Muscle of leg (tissue), 11 donors: ENCODE measurements around the gene RBPMS2. TPM values are rescaled to one million over a fixed set of nuclear protein-coding genes. Genes with fewer than 3 reads are reported as not detected.
A peak's percentile ranks its signal among the peaks of the same experiment; 100 is the strongest.

Experiments
- DNase-seq: peaks from one replicate; pipeline ENCODE4 v3.0.0; 2013
- H3K27ac ChIP-seq: one replicate; pipeline ENCODE4 v1.5.1; 2013; ENCODE audit warnings: mild to moderate bottlenecking, low read length, control low read depth
- H3K27me3 ChIP-seq: one replicate; pipeline ENCODE4 v1.6.1; 2013; ENCODE audit warnings: low read length; ENCODE audit not compliant: control insufficient read depth, insufficient read depth
- H3K36me3 ChIP-seq: one replicate; pipeline ENCODE4 v1.6.1; 2013; ENCODE audit warnings: low read length; ENCODE audit not compliant: control insufficient read depth, insufficient read depth
- H3K4me1 ChIP-seq: one replicate; pipeline ENCODE4 v1.6.1; 2013; ENCODE audit warnings: low read length; ENCODE audit not compliant: control insufficient read depth, insufficient read depth
- H3K4me3 ChIP-seq: one replicate; pipeline ENCODE4 v1.5.1; 2013; ENCODE audit warnings: low read length, control low read depth
- H3K9me3 ChIP-seq: replicated peaks from 2 replicates; pipeline ENCODE4 v1.6.1; 2013; ENCODE audit warnings: low read depth, low read length; ENCODE audit not compliant: control insufficient read depth
- WGBS: methylation state at CpG from one replicate; pipeline ENCODE4 v1.1.5; 2013; ENCODE audit warnings: missing lambda C conversion rate; ENCODE audit not compliant: insufficient coverage; 5-methylcytosine and 5-hydroxymethylcytosine counted together
- polyA plus RNA-seq, 8 donors: library from polyadenylated mRNA; unstranded; fragments of 120-200 nt; gene quantifications; one replicate each; pipeline versions ENCODE4 v1.2.1 to v1.2.3, GENCODE V29; 2013; ENCODE audit warnings: inconsistent platforms in 1 of 8, low replicate concordance in 1 of 8; ENCODE audit not compliant: insufficient read length in 8 of 8, insufficient read depth in 1 of 8
- total RNA-seq: library from RNA; stranded (reverse); fragments of 120-200 nt; gene quantifications from one replicate; pipeline ENCODE4 v1.2.4, GENCODE V29; 2013

Gene RBPMS2
- total and polyA plus RNA-seq, 9 donors = 0.44 to 7.1 (median 4.7) TPM

GRCh38 chr15:64774037-64774628, 1.3 kb downstream of the RBPMS2 start:
- WGBS = 57% methylated on average over 16 of the region's 21 CpGs
- Histone ChIP-seq H3K9me3 (no peaks in the 10 kb centered on the region), H3K27me3 (peaks cover 34% of the 10 kb centered on the region), H3K36me3 (no peaks in the 10 kb centered on the region), H3K4me1 (peaks cover 10% of the 10 kb centered on the region), H3K4me3 (peak overlapping the region; percentile 25), H3K27ac (no peak overlapping the region)
- no peak for DNase-seq

- peaks cover 10% of the 10 kb centered on the region for H3K4me1 ChIP-seq
- no peaks in the 10 kb centered on the region for H3K36me3 ChIP-seq
- no peak for DNase-seq
- WGBS = 100% methylated on average over 1 of the region's 2 CpGs
- no peaks in the 10 kb centered on the region for H3K9me3 ChIP-seq
- H3K4me3 ChIP-seq = no peak overlapping the region
- H3K27ac ChIP-seq = no peak overlapping the region
- peaks cover 33% of the 10 kb centered on the region for H3K27me3 ChIP-seq
Measured at GRCh38 chr15:64773606-64774005, 1.8 kb downstream of the RBPMS2 start.

- H3K36me3 ChIP-seq = no peaks in the 10 kb centered on the region
- peaks cover 32% of the 10 kb centered on the region for H3K27me3 ChIP-seq
- no peaks in the 10 kb centered on the region for H3K9me3 ChIP-seq
- peaks cover 10% of the 10 kb centered on the region for H3K4me1 ChIP-seq
- 79% methylated on average over 6 of the region's 6 CpGs for WGBS
- H3K4me3 ChIP-seq = no peak overlapping the region
- no peak for DNase-seq
- H3K27ac ChIP-seq = no peak overlapping the region
Measured at GRCh38 chr15:64772964-64773363, 2.4 kb downstream of the RBPMS2 start.

DNA sequence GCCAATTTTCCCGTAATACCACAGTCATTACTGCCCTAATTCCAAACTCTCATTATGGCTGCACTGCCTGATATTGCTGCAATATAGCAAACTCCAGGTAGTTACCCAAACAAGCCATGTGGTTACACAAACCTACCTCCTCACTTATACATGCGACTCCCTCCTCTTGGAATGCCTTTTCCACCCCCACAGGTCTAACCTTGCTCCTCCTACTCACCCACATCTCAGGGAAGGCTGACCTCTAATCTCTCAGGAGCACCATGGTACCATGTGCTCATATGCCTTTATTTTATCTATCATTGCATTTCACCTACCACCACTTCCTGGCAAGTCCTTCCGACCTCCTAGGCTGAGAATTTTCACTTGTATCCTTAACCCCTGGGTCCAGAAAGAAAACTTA, 2.9 kb downstream of the RBPMS2 start:
- Histone ChIP-seq H3K9me3 (no peaks in the 10 kb centered on the region), H3K36me3 (no peaks in the 10 kb centered on the region), H3K27ac (no peak overlapping the region), H3K4me1 (peaks cover 10% of the 10 kb centered on the region), H3K4me3 (no peak overlapping the region), H3K27me3 (peaks cover 32% of the 10 kb centered on the region)
- DNase-seq = no peak
- 62% methylated on average over 2 of the region's 3 CpGs for WGBS

- no peaks in the 10 kb centered on the region for H3K9me3 ChIP-seq
- peaks cover 16% of the 10 kb centered on the region for H3K27me3 ChIP-seq
- no peak for DNase-seq
- H3K27ac ChIP-seq = no peak overlapping the region
- H3K4me1 ChIP-seq = no peaks in the 10 kb centered on the region
- H3K36me3 ChIP-seq = no peaks in the 10 kb centered on the region
- 62% methylated on average over 2 of the region's 2 CpGs for WGBS
- H3K4me3 ChIP-seq = no peak overlapping the region
Measured at GRCh38 chr15:64770626-64771025, 4.8 kb downstream of the RBPMS2 start.

- WGBS = 88% methylated on average over 7 of the region's 7 CpGs
- no peaks in the 10 kb centered on the region for H3K27me3 ChIP-seq
- H3K9me3 ChIP-seq = no peaks in the 10 kb centered on the region
- H3K4me3 ChIP-seq = no peak overlapping the region
- no peaks in the 10 kb centered on the region for H3K36me3 ChIP-seq
- no peak for DNase-seq
- no peaks in the 10 kb centered on the region for H3K4me1 ChIP-seq
- H3K27ac ChIP-seq = no peak overlapping the region
Measured at GRCh38 chr15:64767203-64767602, 8.2 kb downstream of the RBPMS2 start.

DNA sequence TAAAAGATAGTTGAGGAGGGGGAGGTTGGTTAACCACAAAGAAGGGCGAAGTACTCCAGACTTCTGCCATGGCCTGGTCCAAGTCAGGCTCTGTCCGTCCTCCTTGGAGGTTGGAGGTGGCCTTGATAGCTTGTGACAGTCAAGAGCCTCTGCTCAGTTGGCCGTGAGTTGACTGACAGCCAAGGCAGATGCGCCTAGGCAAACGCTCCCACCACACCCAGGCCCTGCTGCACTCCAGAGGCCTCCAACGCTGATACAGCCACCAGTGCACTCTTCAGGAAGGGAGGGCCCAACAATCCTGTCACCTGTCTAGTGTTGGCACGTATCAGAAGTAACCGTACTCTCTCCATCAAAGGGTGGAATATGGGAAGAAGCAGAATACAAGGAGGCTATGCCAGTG, 9.3 kb downstream of the RBPMS2 start:
- H3K9me3 ChIP-seq = no peaks in the 10 kb centered on the region
- no peaks in the 10 kb centered on the region for H3K36me3 ChIP-seq
- WGBS = 83% methylated on average over 4 of the region's 8 CpGs
- DNase-seq = no peak
- no peak overlapping the region for H3K4me3 ChIP-seq
- H3K27me3 ChIP-seq = no peaks in the 10 kb centered on the region
- H3K27ac ChIP-seq = no peak overlapping the region
- no peaks in the 10 kb centered on the region for H3K4me1 ChIP-seq

DNA sequence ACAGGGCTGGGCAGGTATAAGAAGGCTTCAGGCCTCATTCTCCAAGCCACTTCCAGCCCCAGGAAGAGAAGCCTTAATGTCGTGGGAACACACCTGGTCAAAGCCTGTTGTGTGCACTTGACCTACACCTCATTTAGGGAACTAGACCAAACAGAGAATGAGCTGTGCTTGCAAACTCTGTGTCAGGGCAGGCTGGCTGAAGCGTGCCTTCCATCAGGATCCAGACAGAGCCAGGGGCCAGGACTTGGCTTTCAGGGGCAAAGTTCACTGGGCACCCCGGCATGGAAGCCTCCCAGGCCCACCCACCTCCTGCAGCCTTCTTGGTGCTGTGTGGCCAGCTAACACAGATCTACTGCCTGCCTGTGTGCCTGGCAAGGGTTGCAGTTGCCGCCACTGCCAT, 11.5 kb downstream of the RBPMS2 start:
- peaks cover 6% of the 10 kb centered on the region for H3K4me1 ChIP-seq
- DNase-seq = no peak
- no peaks in the 10 kb centered on the region for H3K27me3 ChIP-seq
- no peaks in the 10 kb centered on the region for H3K36me3 ChIP-seq
- H3K4me3 ChIP-seq = no peak overlapping the region
- WGBS = 79% methylated on average over 3 of the region's 4 CpGs
- no peak overlapping the region for H3K27ac ChIP-seq
- no peaks in the 10 kb centered on the region for H3K9me3 ChIP-seq

- H3K27me3 ChIP-seq = no peaks in the 10 kb centered on the region
- no peak overlapping the region for H3K4me3 ChIP-seq
- no peaks in the 10 kb centered on the region for H3K9me3 ChIP-seq
- no peak overlapping the region for H3K27ac ChIP-seq
- peaks cover 6% of the 10 kb centered on the region for H3K4me1 ChIP-seq
- no peak for DNase-seq
- H3K36me3 ChIP-seq = no peaks in the 10 kb centered on the region
Measured at GRCh38 chr15:64763462-64763861, 11.9 kb downstream of the RBPMS2 start.

DNA sequence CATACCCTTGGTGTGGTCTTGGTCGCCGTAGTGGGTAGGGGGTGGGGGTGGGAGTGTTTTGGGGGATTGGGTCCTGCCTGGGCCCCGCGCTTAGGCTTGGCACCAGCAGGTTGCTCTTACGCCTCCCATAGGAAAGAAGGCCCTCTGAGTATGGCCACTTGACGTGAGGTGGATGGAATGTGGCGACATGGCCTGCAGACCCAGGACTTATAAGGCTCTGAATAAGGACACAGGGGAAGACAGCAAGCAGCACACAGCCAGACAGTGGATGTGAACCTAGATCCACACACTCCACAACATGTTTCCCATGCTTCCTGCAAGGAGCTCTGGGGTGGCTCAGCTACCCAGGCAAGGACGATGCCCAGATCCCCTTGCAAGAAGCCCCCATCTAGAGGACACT, 12.4 kb downstream of the RBPMS2 start:
- Histone ChIP-seq H3K27ac (no peak overlapping the region), H3K4me3 (no peak overlapping the region), H3K9me3 (no peaks in the 10 kb centered on the region), H3K27me3 (no peaks in the 10 kb centered on the region), H3K36me3 (no peaks in the 10 kb centered on the region), H3K4me1 (peaks cover 6% of the 10 kb centered on the region)
- no peak for DNase-seq
- WGBS = 90% methylated on average over 8 of the region's 8 CpGs

- DNase-seq = no peak
- Histone ChIP-seq H3K27me3 (no peaks in the 10 kb centered on the region), H3K9me3 (no peaks in the 10 kb centered on the region), H3K4me1 (peaks cover 6% of the 10 kb centered on the region), H3K27ac (no peak overlapping the region), H3K4me3 (no peak overlapping the region), H3K36me3 (no peaks in the 10 kb centered on the region)
- WGBS = 91% methylated on average over 7 of the region's 8 CpGs
Measured at GRCh38 chr15:64762546-64762945, 12.8 kb downstream of the RBPMS2 start.
